ENCODE measurements around the gene NGEF.

The NGEF gene

GRCh38 chr2:232925153-232925820, 87.8 kb downstream of the NGEF start:
- peaks cover 33% of the 10 kb centered on the region for H3K27me3 ChIP-seq (ENCODE audit: insufficient read depth, poor library complexity, severe bottlenecking)

GRCh38 chr2:232924433-232924832, 88.6 kb downstream of the NGEF start:
- Histone ChIP-seq H3K27me3 (ENCODE audit: insufficient read depth, poor library complexity, severe bottlenecking) (peaks cover 33% of the 10 kb centered on the region), H3K27ac (replicated peaks) (no peak overlapping the region), H3K4me3 (replicated peaks; ENCODE audit: insufficient read depth, low read length) (no peak overlapping the region)
- DNase-seq (ENCODE audit: low read depth in 1 of 2, low spot score in 1 of 2) = no peak
- TF ChIP-seq REST (IDR thresholded peaks at IDR 0.05; ENCODE audit: insufficient replicate concordance, low read depth) = no peak
- TF ChIP-seq SPI1 (IDR thresholded peaks at IDR 0.05; ENCODE audit: borderline replicate concordance, low read depth) = no peak
- TF ChIP-seq CTCF (IDR thresholded peaks at IDR 0.05; ENCODE audit: insufficient read depth, low read length) = no peak
- TF ChIP-seq GABPA (IDR thresholded peaks at IDR 0.05; ENCODE audit: low read depth) = no peak
- no peak for TF ChIP-seq POLR2AphosphoS5 (IDR thresholded peaks at IDR 0.05; ENCODE audit: low read depth)

More at GRCh38 chr2:232925153-232925820, 87.8 kb downstream of the NGEF start:
- Histone ChIP-seq H3K4me3 (replicated peaks; ENCODE audit: insufficient read depth, low read length) (no peak overlapping the region), H3K27ac (replicated peaks) (no peak overlapping the region)
- DNase-seq (ENCODE audit: low read depth in 1 of 2, low spot score in 1 of 2) = no peak
- TF ChIP-seq REST (IDR thresholded peaks at IDR 0.05; ENCODE audit: insufficient replicate concordance, low read depth) = no peak
- TF ChIP-seq CTCF (IDR thresholded peaks at IDR 0.05; ENCODE audit: insufficient read depth, low read length) = no peak
- no peak for TF ChIP-seq GABPA (IDR thresholded peaks at IDR 0.05; ENCODE audit: low read depth)
- TF ChIP-seq SPI1 (IDR thresholded peaks at IDR 0.05; ENCODE audit: borderline replicate concordance, low read depth) = no peak
- TF ChIP-seq POLR2AphosphoS5 (IDR thresholded peaks at IDR 0.05; ENCODE audit: low read depth) = no peak

- Histone ChIP-seq H3K27ac (replicated peaks) (no peak overlapping the region), H3K27me3 (ENCODE audit: insufficient read depth, poor library complexity, severe bottlenecking) (peaks cover 4% of the 10 kb centered on the region), H3K4me3 (replicated peaks; ENCODE audit: insufficient read depth, low read length) (no peak overlapping the region)
- DNase-seq (ENCODE audit: low read depth in 1 of 2, low spot score in 1 of 2) = no peak
- TF ChIP-seq GABPA (IDR thresholded peaks at IDR 0.05; ENCODE audit: low read depth) (no peak), REST (IDR thresholded peaks at IDR 0.05; ENCODE audit: insufficient replicate concordance, low read depth) (no peak), POLR2AphosphoS5 (IDR thresholded peaks at IDR 0.05; ENCODE audit: low read depth) (no peak), SPI1 (IDR thresholded peaks at IDR 0.05; ENCODE audit: borderline replicate concordance, low read depth) (no peak), CTCF (IDR thresholded peaks at IDR 0.05; ENCODE audit: insufficient read depth, low read length) (no peak)
These were observed 92.3 kb downstream of the NGEF start for GRCh38 chr2:232920760-232921159.
